Renal pelvis (tissue), 12 donors: Measurements from ENCODE around the gene RMI2. TPM values are rescaled to one million over a fixed set of nuclear protein-coding genes. Genes with fewer than 3 reads are reported as not detected.
"Not testable (repeated sequence)": the region's sequence is repeated elsewhere in the genome, so short reads cannot be mapped to it uniquely, and the experiment has no call there.

Experiments used
- DNase-seq: peaks from one replicate; pipeline ENCODE4 v3.0.0-alpha.2; 2013
- long read RNA-seq, 16 experiments: transcript quantifications; one replicate each; lab custom pipeline, GENCODE V29; 2026
- polyA plus RNA-seq, 3 donors: library from polyadenylated mRNA; unstranded; fragments of 120-200 nt; gene quantifications; one replicate each; pipeline ENCODE4 v1.2.1, GENCODE V29; 2013; ENCODE audit not compliant: insufficient read length in 3 of 3

Gene RMI2
- 10 to 100 TPM; 21.1 to 31.2 (median 28.3) TPM for polyA plus RNA-seq
- long read RNA-seq, donor 1, transcript RMI2-201 (2 exons, 1,457 nt), result major isoform, 15 of 15 reads
- long read RNA-seq, donor 1, partial matches to known transcripts, result 0 of 15 reads
- long read RNA-seq, donor 1, other reads (novel, unspliced or antisense), result 0 of 15 reads
- long read RNA-seq, donor 2, transcript RMI2-201 (2 exons, 1,457 nt), result major isoform, 22 of 23 reads
- long read RNA-seq, donor 2, partial matches to known transcripts, result 0 of 23 reads
- long read RNA-seq, donor 2, other reads (novel, unspliced or antisense), result 0 of 23 reads
- long read RNA-seq, donor 3, transcript RMI2-201 (2 exons, 1,457 nt), result major isoform, 12 of 13 reads
- long read RNA-seq, donor 3, partial matches to known transcripts, result 0 of 13 reads
- long read RNA-seq, donor 3, other reads (novel, unspliced or antisense), result 0 of 13 reads
- long read RNA-seq, donor 4, transcript RMI2-201 (2 exons, 1,457 nt), result major isoform, 12 of 14 reads
- long read RNA-seq, donor 4, partial matches to known transcripts, result 0 of 14 reads
- long read RNA-seq, donor 4, other reads (novel, unspliced or antisense), result 0 of 14 reads
- long read RNA-seq, donor 5, transcript RMI2-201 (2 exons, 1,457 nt), result major isoform, 11 of 13 reads
- long read RNA-seq, donor 5, partial matches to known transcripts, result 0 of 13 reads
- long read RNA-seq, donor 5, other reads (novel, unspliced or antisense), result 0 of 13 reads
- long read RNA-seq, donor 6, transcript RMI2-201 (2 exons, 1,457 nt), result major isoform, 15 of 32 reads
- long read RNA-seq, donor 6, partial matches to known transcripts, result 0 of 32 reads
- long read RNA-seq, donor 6, other reads (novel, unspliced or antisense), result 16 of 32 reads
- long read RNA-seq, donor 7, transcript RMI2-201 (2 exons, 1,457 nt), result major isoform, 15 of 51 reads
- long read RNA-seq, donor 7, partial matches to known transcripts, result 34 of 51 reads
- long read RNA-seq, donor 7, other reads (novel, unspliced or antisense), result 0 of 51 reads
- long read RNA-seq, donor 8, partial matches to known transcripts, result 0 of 4 reads
- long read RNA-seq, donor 8, other reads (novel, unspliced or antisense), result 0 of 4 reads
- long read RNA-seq, donor 9, transcript RMI2-201 (2 exons, 1,457 nt), result major isoform, 10 of 14 reads
- long read RNA-seq, donor 9, partial matches to known transcripts, result 0 of 14 reads
- long read RNA-seq, donor 9, other reads (novel, unspliced or antisense), result 0 of 14 reads
- long read RNA-seq, donor 10, transcript RMI2-201 (2 exons, 1,457 nt), result major isoform, 10 of 10 reads
- long read RNA-seq, donor 10, partial matches to known transcripts, result 0 of 10 reads
- long read RNA-seq, donor 10, other reads (novel, unspliced or antisense), result 0 of 10 reads
- long read RNA-seq, donor 11, transcript RMI2-201 (2 exons, 1,457 nt), result major isoform, 7 of 23 reads
- long read RNA-seq, donor 11, partial matches to known transcripts, result 16 of 23 reads
- long read RNA-seq, donor 11, other reads (novel, unspliced or antisense), result 0 of 23 reads
- long read RNA-seq, donor 12, transcript RMI2-201 (2 exons, 1,457 nt), result major isoform, 11 of 42 reads
- long read RNA-seq, donor 12, partial matches to known transcripts, result 29 of 42 reads
- long read RNA-seq, donor 12, other reads (novel, unspliced or antisense), result 0 of 42 reads
- long read RNA-seq, donor 13, partial matches to known transcripts, result 7 of 11 reads
- long read RNA-seq, donor 13, other reads (novel, unspliced or antisense), result 0 of 11 reads
- long read RNA-seq, donor 14, result 0 reads
- long read RNA-seq, donor 15, result 0 reads
- long read RNA-seq, donor 16, transcript RMI2-201 (2 exons, 1,457 nt), result major isoform, 17 of 43 reads
- long read RNA-seq, donor 16, partial matches to known transcripts, result 0 of 43 reads
- long read RNA-seq, donor 16, other reads (novel, unspliced or antisense), result 24 of 43 reads

DNA sequence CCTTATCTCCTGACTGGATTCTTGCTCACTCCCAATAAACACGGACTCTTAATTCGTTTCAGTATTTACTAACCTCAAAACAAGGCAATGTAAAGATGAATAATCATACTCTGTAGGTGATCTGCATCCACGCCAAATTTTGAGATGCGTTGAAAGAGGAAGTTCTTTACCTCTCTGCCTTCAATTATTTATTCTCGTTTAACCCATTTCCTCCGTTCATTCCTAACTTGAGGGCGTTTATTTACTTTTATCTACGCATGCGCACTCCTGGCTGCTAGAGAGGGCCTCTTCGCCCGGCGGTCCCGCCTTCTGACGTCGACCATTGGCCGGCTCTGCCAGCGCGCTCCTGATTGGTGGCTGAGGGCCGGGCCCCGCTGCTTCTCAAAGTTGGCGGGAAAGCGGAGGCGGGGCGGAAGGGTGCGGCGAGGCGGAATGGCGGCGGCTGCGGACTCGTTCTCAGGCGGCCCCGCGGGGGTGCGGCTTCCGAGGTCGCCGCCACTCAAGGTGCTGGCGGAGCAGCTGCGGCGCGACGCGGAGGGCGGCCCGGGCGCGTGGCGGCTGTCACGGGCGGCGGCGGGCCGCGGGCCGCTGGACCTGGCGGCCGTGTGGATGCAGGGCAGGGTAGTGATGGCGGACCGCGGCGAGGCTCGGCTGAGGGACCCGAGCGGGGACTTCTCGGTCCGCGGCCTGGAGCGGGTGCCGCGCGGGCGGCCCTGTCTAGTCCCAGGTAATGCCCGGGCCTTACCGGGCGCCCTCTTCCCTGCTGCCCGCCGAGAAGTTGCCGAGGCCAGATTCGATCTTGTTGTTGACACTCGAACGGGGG lies at the start of gene RMI2:
RMI2 (plus strand) TSS at position 420 of the 823 bp plus-strand sequence; CDS start at position 433, 13 bp downstream.
- peak; percentile 97 for DNase-seq

DNA sequence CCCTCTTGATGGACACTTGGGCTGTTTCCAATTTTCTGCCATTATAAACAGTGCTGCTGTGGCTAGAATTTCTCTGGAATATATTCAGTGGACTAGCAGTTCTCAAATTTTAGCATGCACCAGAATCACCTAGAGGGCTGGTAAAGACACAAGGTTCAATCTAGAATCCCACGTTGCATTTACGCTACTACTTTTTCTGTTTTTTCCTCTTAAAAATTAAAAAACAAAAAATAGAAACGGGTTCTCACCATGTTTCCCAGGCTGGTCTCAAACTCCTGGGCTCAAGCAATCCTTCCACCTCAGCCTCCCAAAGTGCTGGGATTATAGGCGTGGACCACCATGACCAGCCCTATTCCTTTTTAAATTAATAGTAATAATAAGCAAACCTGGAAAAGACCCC lies 49.6 kb upstream of the RMI2 start:
- DNase-seq, result no peak

DNA sequence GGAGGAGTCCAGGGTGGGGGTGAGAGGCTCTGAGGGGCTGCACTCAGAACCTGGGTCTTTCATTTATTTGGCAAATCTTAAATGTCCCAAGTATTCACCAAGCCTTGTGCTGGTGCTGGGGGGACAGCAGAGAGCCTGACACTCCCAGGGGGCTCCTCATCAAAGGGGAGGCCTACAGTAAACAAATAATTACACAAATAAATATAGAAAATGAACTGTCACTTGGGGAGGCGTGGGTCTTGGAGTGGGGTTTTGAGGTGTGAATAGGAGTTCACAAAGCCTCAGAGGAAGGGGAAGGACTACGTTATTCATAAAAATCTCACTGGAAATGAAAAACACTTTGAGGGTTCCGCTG lies 48.9 kb upstream of the RMI2 start:
- no peak for DNase-seq

DNA sequence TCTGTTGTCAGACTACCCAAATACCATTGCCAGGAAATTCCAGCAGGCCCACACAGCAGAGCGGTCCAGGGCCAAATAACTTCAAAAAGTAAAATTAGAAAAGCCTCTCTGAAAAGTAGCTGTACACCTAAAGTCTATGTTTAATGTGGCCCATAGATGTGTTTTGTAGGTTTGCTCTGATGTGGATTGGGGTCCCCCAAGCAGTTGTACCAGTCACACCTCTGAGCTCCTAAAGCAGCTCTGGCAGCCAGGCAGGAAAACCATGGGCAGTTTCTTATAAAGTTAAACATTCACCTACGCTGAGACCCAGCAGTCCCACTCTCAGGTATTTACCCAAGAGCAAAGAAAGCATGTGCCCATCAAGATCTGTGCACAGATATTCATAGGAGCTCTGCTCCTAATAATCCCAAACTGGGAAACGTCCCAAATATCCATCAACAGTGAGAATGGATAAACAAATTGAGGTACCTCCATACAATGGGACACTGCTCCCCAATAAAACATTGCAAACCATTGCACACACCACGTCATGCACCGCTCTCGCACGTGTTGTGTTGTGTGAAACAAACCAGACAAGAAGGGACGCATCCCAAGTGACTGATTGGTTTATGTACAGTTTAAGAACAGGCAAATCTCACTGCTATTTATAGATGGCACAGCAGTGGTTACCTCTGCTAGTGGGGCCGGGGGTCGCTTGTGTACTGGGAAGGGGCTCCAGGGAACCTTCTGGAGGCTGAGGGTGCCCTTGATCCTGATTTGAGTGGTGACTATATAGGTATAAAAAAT lies 48.4 kb upstream of the RMI2 start:
- no peak for DNase-seq

DNA sequence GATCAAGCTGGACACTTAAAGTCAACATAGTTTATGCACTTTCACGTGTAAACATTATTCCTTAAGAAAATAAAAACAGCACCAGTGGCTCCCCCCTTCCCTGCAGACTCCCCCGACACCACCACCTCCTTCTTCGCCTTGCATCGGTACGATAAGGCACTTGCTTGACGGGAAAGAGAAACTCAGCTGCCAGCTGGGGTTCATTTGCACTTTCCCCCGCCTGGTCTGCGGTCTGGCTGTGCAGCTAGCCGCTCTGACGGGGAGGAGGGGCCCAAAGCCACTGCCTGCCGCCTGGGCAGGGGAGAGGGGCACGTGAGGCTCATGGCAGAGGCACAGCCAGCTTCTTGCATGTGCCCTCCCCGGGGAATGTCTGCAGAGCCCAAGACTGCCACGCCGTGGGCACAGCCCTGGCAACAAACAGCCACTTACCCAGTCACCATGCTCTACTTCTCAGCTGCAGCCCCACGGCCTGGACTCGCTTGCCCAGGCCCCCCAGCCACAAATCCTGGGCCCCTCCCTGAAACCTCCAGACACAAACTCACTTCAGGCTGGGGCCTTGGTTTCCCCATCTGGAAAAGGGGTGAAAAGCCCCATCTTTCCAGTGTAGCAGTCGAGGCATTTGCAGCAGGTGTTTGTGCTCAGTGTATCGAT lies 47.6 kb upstream of the RMI2 start:
- DNase-seq, result no peak

DNA sequence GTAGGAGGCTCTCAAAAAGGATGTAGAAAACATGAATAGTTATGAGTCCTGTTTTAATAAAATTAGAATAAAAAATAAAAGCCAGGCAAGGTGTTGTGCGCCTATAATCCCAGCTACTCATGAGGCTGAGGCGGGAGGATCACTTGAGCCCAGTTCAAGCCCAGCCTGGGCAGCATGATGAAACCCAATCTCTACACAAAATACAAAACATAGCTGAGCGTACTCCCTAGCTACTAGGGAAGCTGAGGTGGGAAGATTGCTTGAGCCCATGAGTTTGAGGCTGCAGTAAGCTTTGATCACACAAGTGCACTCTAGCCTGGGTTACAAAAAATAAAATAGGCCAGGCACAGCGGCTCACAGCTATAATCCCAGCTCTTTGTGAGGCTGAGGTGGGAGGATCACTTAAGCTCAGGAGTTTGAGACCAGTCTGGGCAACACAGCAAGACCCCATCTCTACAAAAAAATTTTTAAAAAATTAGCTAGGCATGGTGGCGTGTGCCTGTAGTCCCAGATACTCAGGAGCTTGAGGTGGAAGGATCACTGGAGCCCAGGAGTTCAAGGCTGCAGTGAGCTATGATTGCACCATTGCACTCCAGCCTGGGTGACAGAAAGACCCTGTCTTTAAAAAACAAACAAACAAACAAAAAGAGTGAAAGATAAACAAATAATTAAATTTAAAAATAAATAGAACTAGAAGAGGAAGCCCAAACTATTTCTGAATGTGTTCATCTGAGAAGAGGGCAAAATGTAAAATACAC lies 46.9 kb upstream of the RMI2 start:
- DNase-seq, result no peak

DNA sequence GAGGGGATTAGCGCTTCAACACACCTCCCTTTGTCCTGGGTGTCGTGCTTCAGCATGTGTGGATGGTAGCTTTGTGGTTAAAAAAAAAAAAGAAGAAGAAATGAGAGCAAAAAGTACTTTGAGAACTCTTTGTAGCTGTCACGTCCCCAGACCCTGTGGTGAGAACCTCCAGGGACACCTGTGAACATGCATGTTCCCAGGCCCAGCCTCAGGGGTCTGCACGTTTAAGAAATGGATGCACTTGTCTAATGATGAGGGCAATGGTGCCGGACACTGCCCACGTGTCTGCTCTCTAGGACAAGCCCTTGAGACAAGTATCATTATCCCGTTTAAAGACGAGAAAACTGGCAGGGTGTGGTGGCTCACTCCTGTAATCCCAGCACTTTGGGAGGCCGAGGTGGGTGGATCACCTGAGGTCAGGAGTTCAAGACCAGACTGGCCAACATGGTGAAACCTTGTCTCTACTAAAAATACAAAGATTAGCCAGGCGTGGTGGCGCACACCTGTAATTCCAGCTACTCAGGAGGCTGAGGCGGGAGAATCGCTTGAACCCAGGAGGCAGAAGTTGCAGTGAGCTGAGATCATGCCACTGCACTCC lies 46.2 kb upstream of the RMI2 start:
- not testable (repeated sequence) for DNase-seq

DNA sequence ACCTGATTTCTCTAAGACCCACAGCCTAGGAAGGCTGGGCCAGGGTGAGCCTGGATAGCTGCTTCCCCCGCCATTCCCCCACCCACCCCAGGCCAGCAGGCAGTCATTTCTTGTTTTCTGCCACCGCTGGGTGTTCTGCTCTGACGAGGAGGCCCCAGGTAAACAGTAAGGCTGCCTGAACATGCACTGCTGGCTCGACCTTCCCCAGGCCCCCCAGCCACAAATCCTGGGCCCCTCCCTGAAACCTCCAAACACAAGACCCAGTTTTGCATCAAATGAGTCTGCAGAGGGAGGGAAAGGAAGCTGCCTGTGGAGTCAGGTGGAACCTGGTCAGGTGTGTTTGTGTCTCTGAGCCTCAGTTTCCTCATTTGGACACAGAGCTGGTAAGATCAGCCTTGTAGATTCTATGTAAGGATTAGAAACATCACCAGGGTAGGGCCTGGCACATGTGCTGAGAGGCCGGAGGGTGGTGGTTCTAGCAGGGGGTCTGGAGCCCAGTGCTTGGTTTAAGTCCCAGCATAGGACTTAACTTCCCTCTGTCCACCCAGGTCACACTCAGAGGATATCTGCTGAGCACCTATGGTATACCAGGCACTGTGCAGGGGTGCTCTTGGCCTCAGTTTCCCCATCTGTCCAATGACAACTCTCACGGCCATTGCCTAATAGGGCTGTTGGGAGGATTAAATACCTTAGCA lies 45.2 kb upstream of the RMI2 start:
- no peak for DNase-seq

DNA sequence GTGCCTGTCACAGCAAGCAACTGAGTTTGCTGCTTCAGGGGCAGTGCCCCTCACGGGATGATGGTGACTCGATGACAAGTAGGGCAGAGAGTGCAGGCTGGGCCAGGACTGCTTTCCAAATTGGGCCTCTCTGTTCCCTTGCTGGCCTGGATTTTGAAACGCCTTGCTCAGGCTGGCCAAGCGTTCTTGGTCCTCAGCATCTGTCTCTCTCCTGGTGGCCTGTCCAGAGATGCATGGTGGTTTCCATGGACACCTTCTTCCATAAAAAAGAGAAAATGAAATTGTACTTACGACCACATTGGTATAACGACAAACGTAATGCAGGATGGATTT lies 44.7 kb upstream of the RMI2 start:
- DNase-seq, result no peak

DNA sequence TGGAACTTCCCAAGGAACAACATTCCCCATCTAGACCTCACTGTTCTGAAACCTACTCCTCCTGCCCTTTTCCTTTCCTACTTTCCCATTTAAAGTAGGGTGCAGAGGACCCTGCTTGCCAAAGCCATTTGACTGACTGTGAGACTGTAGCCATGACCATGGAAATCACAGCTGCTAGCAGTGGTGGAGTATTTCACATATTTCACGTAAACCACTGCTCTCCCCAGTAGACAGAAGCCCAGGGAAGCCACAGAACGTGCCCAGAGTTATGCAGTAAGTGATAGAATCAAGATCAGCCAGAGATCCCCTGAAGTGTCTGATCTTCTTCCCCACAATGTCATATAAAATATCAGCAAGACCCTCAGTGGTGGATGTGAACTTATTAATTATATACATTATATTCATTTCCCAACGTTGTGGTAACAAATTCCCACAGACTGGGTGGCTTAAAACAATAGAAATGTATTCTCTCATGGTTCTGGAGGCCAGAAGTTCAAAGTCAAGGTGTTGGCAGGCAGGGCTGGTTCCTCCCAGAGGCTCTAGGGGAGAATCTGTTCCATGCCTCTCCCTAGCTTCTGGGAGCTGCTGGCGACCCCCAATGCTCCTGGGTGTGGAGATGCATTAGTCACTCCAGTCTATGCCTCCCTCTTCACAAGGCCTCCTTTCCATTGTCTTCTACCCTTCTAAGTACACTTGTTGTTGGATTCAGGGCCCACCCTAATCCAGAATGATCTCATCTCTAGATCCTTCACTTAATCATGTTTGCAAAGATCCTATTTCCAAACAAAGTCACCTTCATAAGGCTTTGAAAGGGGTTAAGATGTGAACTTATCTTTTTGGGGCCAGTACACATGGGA lies 43.4 kb upstream of the RMI2 start:
- no peak for DNase-seq

DNA sequence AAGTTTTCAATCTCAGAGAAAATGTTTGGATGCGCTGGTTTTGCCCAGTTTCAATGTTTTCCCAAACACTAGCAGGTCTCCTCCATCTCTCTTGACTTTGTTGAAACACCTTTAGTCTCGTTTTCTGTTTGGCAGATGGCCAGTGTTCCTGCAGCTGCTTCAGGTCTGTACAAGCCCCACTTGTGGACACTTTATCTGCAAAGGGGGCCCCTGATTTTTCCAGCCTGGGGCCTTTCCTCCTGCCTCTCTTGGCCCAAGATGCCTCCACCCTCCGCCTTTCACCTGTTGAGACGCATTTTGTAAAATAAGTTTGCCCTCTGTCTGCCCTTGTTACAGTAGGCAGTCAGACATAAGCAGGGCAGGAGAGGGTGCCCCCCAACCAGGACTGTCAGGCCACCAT lies 42.3 kb upstream of the RMI2 start:
- DNase-seq, result no peak

DNA sequence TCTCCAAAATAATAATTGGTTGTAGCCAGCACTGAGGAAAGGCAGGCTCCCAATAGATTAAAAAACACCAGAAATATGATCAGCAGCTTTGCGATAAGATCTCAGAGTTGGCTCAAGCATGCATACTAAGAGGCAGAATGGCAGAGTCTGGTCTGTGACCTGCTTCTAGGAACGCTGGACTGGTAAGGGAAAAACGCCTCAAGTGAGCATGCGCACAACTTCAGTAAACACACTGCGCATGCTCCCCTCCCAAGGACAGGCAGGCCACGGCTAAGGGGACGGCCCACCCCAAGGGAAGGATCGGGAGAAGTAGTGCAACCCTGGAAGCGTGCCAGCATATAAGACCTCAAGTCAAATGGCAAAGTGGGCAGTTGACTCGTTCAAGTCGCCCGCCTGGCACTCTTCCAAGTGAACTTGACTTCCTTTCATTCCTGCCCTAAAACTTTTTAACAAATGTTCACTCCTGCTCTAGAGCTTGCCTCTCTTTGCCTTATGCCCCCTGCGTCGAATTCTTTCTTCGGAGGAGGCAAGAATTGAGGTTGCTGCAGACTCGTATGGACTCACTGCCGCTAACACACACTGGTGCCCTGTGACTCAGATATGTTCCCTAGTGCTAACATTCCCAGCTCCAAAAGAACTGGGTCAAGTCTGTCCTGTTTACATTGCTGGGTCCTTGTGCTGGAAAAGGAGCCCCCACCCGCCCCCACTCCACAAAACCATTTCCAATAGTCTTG lies 41.7 kb upstream of the RMI2 start:
- DNase-seq, result no peak

DNA sequence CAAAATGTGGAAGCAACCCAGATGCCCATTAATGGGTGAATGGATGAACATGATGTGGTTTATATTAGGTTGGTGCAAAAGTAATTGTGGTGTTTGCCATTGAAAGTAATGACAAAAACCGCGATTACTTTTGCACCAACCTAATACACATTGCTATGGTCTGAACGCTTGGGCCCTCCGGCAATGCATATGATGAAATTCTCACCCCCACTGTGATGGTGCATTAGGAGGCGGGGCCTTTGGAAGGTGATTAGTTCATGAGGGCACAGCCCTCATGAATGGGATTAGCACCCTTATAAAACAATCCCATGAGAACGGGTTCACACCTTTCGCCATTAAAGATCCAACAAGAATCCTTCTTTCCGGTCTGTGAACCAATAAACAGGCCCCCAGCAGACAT lies 38.9 kb upstream of the RMI2 start:
- no peak for DNase-seq

DNA sequence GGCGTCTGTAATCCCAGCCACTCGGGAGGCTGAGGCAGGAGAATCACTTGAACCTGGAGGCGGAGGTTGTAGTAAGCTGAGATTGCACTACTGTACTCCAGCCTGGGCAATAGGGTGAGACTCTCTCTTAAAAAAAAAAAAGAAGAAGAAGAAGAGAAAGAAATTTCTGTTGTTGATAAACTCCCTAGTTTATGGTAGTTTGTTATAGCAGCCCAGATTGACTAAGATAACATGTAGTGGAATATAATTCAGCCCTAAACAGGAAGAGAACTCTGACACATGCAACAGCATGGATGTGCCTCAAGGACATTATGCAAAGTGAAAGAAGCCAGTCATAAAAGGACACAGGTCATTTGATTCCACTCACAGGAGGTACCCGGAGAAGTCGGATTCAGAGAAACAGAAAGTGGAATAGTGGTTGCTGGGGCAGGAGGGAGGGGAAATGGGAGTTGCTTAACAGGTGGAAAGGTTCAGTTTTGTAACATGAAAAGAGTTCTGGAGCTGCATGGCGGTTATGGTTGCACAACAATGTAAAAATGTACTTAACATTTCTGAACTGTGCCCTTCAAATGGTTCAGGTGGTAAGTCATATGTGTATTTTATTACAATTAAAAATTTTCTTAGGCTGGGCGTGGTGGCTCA lies 38.1 kb upstream of the RMI2 start:
- no peak for DNase-seq
